HL-60/S4 treated with phorbol 12-myristate 13-acetate at 8.2 ng/mL for 4 days and 3 days (cell line): ENCODE measurements around the gene MAP3K8.
"Not testable (repeated sequence)": the region's sequence is repeated elsewhere in the genome, so short reads cannot be mapped to it uniquely, and the experiment has no call there.

Experiments
- in situ Hi-C: fragments of 300-500 bp; cut with MboI; formaldehyde crosslinking; loops from 2 replicates; pipeline ENCODE4 v1.15.0; 2022; ENCODE audit warnings: low sequenced_read_pairs

Gene MAP3K8

GRCh38 chr10:30422151-30422695 lies 11.8 kb upstream of the MAP3K8 start:
- in situ Hi-C loops = no loop called here

- in situ Hi-C loops = no loop called here
Observed at GRCh38 chr10:30422981-30423654, 10.9 kb upstream of the MAP3K8 start.

DNA sequence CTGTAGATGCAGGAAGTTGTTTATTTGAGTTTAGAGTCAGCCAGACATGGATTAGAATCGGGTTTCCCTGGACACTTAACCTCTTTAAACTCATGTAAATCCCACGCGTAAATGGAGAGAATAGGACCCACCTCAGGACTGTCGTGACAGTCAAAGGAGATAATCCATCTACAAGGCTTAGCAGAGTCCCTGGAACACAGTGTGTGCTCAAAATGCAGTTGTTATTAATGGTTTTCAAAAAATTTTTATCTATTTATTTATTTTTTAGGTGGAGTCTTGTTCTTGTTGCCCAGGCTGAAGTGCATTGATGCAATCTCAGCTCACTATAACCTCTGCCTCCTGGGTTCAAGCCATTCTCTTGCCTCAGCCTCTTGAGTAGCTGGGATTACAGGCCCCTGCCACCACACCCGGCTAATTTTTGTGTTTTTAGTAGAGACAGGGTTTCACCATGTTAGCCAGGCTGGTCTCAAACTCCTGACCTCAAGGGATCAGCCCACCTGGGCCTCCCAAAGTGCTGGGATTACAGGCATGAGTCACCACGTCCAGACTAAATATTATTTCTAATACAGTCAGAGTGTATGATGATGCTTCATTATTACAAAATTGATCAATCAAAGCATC lies 10.2 kb upstream of the MAP3K8 start:
- in situ Hi-C loops = not testable (repeated sequence)

- in situ Hi-C loops = no loop called here
Observed at GRCh38 chr10:30425336-30426075, 8.5 kb upstream of the MAP3K8 start.

GRCh38 chr10:30430544-30431298 lies 3.3 kb upstream of the MAP3K8 start:
- in situ Hi-C loops = no loop called here

DNA sequence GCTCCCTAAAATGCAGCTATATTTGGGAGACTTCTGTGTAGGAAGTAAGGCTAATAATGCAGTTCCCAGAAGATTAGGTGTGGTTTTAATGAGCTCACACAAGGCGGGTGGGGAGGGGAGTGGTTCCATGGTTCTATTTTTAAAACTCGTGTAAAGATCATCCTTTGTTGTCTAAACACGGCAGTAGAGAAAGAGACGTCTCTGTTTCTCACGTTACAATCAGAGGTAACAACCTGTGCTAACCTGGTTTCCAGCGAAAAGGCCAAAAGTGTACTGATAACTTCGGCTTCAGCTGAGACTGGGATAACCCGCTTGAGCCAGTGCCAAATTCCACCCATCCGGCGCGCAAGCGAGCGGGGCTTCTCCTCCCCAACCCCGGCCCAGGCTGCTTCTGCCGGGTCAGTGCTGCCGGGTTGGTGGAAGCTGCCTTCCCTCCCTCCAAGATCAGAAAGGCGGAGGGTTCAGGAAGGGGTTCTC lies 2.5 kb upstream of the MAP3K8 start:
- in situ Hi-C loops = no loop called here

GRCh38 chr10:30432622-30433305 lies 1.2 kb upstream of the MAP3K8 start:
- in situ Hi-C loops = no loop called here

GRCh38 chr10:30433306-30433729 lies 666 bp upstream of the MAP3K8 start:
- in situ Hi-C loops = no loop called here

DNA sequence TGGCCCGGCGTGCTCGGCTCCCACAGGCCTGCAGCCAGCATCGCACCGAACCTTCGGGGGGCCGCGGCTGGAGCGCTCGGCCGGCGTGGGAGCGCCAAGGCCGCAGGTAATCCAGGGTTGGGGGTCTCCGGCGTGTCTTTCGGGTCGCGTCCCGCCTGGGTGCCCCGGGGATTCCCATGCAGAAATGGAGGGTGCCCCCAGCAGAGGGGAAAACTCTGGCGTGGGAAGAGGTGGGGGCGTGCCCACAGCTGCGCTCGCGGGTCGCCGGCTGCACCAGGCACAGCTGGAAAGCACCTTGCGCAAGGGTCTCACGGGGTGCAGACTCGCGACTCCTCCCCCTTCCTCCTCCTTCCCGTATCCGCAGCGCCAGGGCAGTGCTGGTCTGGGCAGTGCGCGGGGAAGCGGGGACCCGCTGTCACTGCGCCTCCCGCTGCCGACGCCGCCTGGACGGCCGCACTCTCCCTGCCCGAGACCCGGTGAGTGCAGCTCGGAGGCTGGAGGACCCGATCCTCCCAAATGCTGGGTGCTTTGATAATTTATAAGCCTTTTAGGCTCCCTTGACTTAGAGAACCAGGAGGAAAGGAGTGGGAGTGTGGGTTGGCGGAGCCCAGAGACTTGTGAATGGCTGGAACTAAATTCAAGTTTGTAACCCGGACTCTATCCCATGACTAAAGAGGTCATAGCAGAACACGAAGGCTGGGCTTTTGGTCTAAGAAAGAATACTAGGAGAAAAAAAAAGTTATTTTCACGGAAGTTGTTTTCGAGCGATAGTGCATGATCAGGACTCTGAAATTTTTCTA lies 489 bp downstream of the MAP3K8 start:
- in situ Hi-C loops = no loop called here

DNA sequence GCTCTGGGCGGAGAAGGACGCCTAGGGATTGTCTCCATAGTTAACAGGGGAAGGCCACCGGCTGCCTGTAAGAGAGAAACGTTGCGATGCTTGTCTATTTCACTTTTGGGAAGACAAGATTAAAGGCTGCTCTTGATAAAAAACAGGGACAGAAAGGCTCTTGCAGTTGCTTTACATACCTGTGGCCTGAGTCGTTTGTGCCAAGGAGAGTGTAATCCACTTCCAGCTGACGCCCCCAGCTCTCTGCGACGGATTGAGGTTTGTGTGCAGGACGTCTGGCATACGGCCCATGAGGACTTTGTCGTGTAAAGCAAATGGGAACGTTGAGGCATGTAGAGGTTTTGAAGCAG lies 1.1 kb downstream of the MAP3K8 start:
- in situ Hi-C loops = no loop called here

GRCh38 chr10:30435499-30436167 lies 1.6 kb downstream of the MAP3K8 start:
- in situ Hi-C loops = not testable (repeated sequence)

GRCh38 chr10:30436191-30436611 lies 2.2 kb downstream of the MAP3K8 start:
- in situ Hi-C loops = no loop called here

GRCh38 chr10:30436671-30437030 lies 2.7 kb downstream of the MAP3K8 start:
- in situ Hi-C loops = no loop called here

DNA sequence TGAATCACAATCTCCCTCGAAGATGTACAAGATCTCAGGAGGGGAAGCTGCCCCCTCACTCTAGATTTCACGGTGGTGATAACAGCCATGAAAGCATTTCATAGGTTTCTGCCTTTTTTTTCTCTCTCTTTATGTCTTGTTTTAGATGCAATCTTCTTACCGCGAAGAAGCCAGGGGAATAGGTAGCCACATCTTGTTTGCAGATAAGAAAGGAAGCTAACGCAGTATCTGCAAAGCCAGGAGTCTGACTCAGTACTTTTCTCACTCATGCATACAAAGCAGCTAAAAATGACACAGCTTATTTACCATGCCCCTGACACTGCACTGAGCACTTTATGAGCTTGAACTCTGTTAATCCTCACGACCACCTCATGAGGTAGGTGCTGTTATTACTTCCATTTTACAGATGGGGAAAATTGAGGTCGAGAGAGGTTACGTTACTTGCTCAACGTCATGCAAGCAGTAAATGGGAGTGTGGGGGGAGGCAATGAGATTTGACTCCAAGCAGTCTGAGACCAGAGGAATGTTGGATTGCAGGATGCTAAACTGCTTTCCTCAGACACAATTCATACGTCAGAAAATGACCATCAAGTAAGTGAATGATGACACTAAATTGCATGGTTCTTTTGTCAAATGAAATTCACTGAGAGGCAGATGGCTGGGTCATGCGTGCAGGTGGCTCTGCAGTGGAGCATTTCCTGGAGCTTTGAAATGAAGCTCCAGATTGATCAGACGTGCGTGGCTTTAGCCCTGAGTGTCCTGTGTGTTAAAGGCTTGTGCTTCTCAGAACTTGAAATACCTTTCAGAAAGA lies 3.3 kb downstream of the MAP3K8 start:
- in situ Hi-C loops = no loop called here

GRCh38 chr10:30438021-30438850 lies 4.3 kb downstream of the MAP3K8 start:
- in situ Hi-C loops = no loop called here

GRCh38 chr10:30439931-30440330 lies 5.9 kb downstream of the MAP3K8 start:
- in situ Hi-C loops = no loop called here

- in situ Hi-C loops = no loop called here
Observed at GRCh38 chr10:30442019-30442606, 8.1 kb downstream of the MAP3K8 start.
